ENCODE data around the gene PPARD.

- TF ChIP-seq CTCF (IDR thresholded peaks at IDR 0.05 in 8 of 11, conservative IDR thresholded peaks at IDR 0.05 in 3 of 11), result no peak
- no peak for TF ChIP-seq POLR2AphosphoS5 (IDR thresholded peaks at IDR 0.05)
Observed at GRCh38 chr6:35451354-35452182, 109.2 kb downstream of the PPARD start.

All from spleen (tissue), 7 donors.